Skeletal muscle satellite cell (primary cell): ENCODE data around the gene PUM1.
"Not testable (repeated sequence)": the region's sequence is repeated elsewhere in the genome, so short reads cannot be mapped to it uniquely, and the experiment has no call there.

Experiments
- H3K27me3 ChIP-seq: 2 replicates; pipeline ENCODE4 v1.7.0; 2013; ENCODE audit warnings: low read length; ENCODE audit not compliant: control insufficient read depth, insufficient read depth
- H3K36me3 ChIP-seq: 2 replicates; pipeline ENCODE4 v1.7.0; 2013; ENCODE audit warnings: mild to moderate bottlenecking, control low read depth, low read length; ENCODE audit not compliant: insufficient read depth
- H3K4me1 ChIP-seq: 2 replicates; pipeline ENCODE4 v1.7.0; 2013; ENCODE audit warnings: low read length; ENCODE audit not compliant: control insufficient read depth, insufficient read depth
- H3K4me2 ChIP-seq: 2 replicates; pipeline ENCODE4 v1.7.0; 2013; ENCODE audit warnings: mild to moderate bottlenecking, low read length
- H3K4me3 ChIP-seq: 2 replicates; pipeline ENCODE4 v1.7.0; 2013; ENCODE audit warnings: low read length
- H3K9ac ChIP-seq: 2 replicates; pipeline ENCODE4 v1.7.0; 2013; ENCODE audit warnings: mild to moderate bottlenecking, low read depth, low read length, moderate library complexity
- H3K9me3 ChIP-seq: replicated peaks from 2 replicates; pipeline ENCODE4 v1.7.0; 2013; ENCODE audit warnings: mild to moderate bottlenecking, control low read depth, low read length

Gene PUM1

GRCh38 chr1:31062162-31062866, 3.2 kb downstream of the PUM1 start:
- H3K9ac ChIP-seq, H3K27me3 ChIP-seq, H3K9me3 ChIP-seq, H3K36me3 ChIP-seq: not testable (repeated sequence)
- Histone ChIP-seq H3K4me2 (peak overlapping the region; percentile 85), H3K4me1 (peaks cover 17% of the 10 kb centered on the region), H3K4me3 (peak overlapping the region; percentile 96)

- H3K4me3 ChIP-seq = no peak overlapping the region
- peaks cover 29% of the 10 kb centered on the region for H3K4me1 ChIP-seq
- no peak overlapping the region for H3K4me2 ChIP-seq
- H3K36me3 ChIP-seq = peaks cover 37% of the 10 kb centered on the region
- no peaks in the 10 kb centered on the region for H3K9me3 ChIP-seq
- no peak overlapping the region for H3K9ac ChIP-seq
- no peaks in the 10 kb centered on the region for H3K27me3 ChIP-seq
Observed at GRCh38 chr1:31058012-31058411, 7.5 kb downstream of the PUM1 start.

DNA sequence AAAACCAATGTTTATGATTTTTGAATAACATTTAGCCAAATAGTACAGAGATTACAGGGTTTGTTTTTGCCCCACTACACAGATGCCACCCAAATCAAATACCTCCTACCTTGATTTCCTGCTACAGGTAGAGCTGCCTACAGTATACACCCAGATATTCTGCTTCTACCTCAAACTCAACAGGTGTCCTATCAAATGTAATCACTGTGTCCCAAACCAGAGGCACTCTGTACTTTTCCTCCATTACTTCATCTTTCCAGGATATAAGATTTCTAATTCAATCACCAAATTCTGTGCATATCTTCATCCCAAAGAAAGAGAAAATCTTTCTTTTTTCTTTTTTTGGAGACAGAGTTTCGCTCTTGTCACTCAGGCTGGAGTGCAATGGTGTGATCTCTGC, 9.6 kb downstream of the PUM1 start:
- H3K4me1 ChIP-seq = peaks cover 26% of the 10 kb centered on the region
- H3K9ac ChIP-seq = no peak overlapping the region
- H3K4me2 ChIP-seq = no peak overlapping the region
- no peak overlapping the region for H3K4me3 ChIP-seq
- H3K36me3 ChIP-seq = peaks cover 40% of the 10 kb centered on the region
- no peaks in the 10 kb centered on the region for H3K9me3 ChIP-seq
- no peaks in the 10 kb centered on the region for H3K27me3 ChIP-seq

DNA sequence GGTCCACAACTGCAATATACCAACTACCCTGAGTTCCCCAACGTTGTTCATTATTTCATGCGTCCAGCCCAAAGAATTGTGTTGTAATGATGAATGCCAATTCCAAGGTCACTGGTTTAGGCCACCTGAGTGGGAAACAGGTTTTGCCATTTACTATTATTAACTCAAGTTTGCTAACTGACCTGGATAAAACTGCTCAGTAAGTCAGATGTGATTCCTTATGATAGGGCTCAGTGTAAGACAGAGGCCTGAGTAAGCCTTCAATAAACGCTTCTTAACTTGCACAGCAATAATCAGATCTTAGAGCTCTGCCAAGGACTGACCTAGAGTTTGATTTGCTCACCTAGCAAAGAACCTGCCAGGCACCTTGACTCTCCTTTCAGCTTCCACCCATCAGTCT, 10.0 kb downstream of the PUM1 start:
- Histone ChIP-seq H3K4me2 (no peak overlapping the region), H3K36me3 (peaks cover 40% of the 10 kb centered on the region), H3K4me1 (peaks cover 26% of the 10 kb centered on the region), H3K9ac (no peak overlapping the region), H3K27me3 (no peaks in the 10 kb centered on the region), H3K4me3 (no peak overlapping the region), H3K9me3 (no peaks in the 10 kb centered on the region)

DNA sequence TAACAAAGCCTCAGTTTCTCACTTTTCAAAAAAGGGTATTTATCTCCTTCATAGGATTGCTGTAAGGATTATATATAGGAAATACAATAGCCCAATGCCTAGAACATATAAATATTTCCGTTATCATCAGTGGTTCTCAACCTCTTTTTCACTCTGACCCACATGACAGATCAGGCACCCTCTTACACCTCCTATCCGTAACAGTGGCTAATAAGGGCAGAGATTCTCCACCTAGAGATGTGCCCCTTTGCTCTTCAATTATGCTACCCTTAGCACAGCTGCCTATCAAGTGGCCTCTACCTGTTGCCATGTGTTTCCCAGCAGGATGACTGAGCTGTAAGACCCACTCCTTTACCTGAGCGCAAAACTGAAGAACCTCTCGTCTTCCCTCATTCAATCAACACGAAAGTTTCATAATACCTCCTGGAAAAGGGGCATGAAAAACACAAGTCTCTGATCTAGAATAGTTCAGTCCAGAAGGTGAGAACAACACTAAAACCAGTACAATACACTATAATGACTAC, 10.5 kb downstream of the PUM1 start:
- Histone ChIP-seq H3K4me3 (no peak overlapping the region), H3K9me3 (no peaks in the 10 kb centered on the region), H3K9ac (no peak overlapping the region), H3K27me3 (no peaks in the 10 kb centered on the region), H3K4me1 (peaks cover 26% of the 10 kb centered on the region), H3K36me3 (peaks cover 40% of the 10 kb centered on the region), H3K4me2 (no peak overlapping the region)

- peak overlapping the region; percentile 39 for H3K4me3 ChIP-seq
- no peaks in the 10 kb centered on the region for H3K27me3 ChIP-seq
- peaks cover 38% of the 10 kb centered on the region for H3K36me3 ChIP-seq
- no peaks in the 10 kb centered on the region for H3K9me3 ChIP-seq
- H3K4me1 ChIP-seq = peaks cover 26% of the 10 kb centered on the region
- no peak overlapping the region for H3K9ac ChIP-seq
- peak overlapping the region; percentile 72 for H3K4me2 ChIP-seq
Observed at GRCh38 chr1:31054349-31054748, 11.2 kb downstream of the PUM1 start.

- H3K27me3 ChIP-seq, H3K4me3 ChIP-seq, H3K9me3 ChIP-seq, H3K9ac ChIP-seq, H3K4me2 ChIP-seq: not testable (repeated sequence)
- peaks cover 30% of the 10 kb centered on the region for H3K36me3 ChIP-seq
- H3K4me1 ChIP-seq = peaks cover 26% of the 10 kb centered on the region
Observed at GRCh38 chr1:31052613-31053012, 12.9 kb downstream of the PUM1 start.

DNA sequence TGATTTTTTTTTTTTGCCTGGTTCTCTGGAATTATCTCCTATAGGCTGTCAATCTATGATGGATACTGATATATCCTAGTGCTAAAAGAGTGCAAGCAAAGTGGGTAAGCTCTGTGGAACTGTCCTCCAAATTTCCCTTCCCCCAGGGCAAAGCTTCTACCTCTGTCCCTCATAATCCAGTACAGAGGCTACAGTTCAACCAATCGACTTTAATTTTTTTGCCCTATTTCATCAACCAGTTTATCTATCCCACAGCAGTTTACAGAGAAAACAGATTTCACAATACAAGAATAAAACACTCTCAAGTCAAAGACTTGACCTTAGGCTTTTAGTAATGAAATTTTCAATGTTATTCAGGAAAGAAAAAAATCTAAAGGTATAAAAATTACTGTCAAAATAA, 13.9 kb downstream of the PUM1 start:
- no peaks in the 10 kb centered on the region for H3K9me3 ChIP-seq
- H3K9ac ChIP-seq = no peak overlapping the region
- H3K27me3 ChIP-seq = no peaks in the 10 kb centered on the region
- peaks cover 26% of the 10 kb centered on the region for H3K4me1 ChIP-seq
- no peak overlapping the region for H3K4me2 ChIP-seq
- peaks cover 25% of the 10 kb centered on the region for H3K36me3 ChIP-seq
- H3K4me3 ChIP-seq = no peak overlapping the region

- H3K4me1 ChIP-seq, H3K4me3 ChIP-seq, H3K9ac ChIP-seq, H3K4me2 ChIP-seq, H3K9me3 ChIP-seq, H3K27me3 ChIP-seq: not testable (repeated sequence)
- H3K36me3 ChIP-seq = peaks cover 17% of the 10 kb centered on the region
Observed at GRCh38 chr1:31047507-31047906, 18.0 kb downstream of the PUM1 start.

- Histone ChIP-seq H3K4me3 (no peak overlapping the region), H3K36me3 (peaks cover 27% of the 10 kb centered on the region), H3K27me3 (no peaks in the 10 kb centered on the region), H3K4me2 (no peak overlapping the region), H3K4me1 (peaks cover under 1% of the 10 kb centered on the region), H3K9me3 (no peaks in the 10 kb centered on the region), H3K9ac (no peak overlapping the region)
Observed at GRCh38 chr1:31043631-31044030, 21.9 kb downstream of the PUM1 start.

DNA sequence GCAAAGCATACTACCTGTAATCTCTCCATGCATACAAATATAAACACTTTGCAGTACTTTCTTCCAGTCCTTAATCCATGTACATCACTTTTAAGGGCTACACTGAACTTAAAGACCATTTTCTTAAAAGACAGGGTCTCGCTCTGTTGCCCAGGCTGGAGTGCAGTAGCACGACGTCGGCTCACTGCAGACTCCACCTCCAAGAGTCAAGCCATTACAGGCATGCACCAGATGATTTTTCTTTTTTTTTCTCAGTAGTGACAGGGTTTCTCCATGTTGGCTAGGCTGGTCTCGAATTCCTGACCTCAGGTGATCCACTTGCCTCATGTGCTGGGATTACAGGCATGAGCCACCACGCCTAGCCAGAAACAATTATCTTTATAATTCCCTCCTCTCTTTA, 22.9 kb downstream of the PUM1 start:
- Histone ChIP-seq H3K4me1 (peaks cover 11% of the 10 kb centered on the region), H3K4me3 (no peak overlapping the region), H3K36me3 (peaks cover 27% of the 10 kb centered on the region), H3K27me3 (no peaks in the 10 kb centered on the region), H3K9ac (no peak overlapping the region), H3K9me3 (no peaks in the 10 kb centered on the region), H3K4me2 (no peak overlapping the region)

DNA sequence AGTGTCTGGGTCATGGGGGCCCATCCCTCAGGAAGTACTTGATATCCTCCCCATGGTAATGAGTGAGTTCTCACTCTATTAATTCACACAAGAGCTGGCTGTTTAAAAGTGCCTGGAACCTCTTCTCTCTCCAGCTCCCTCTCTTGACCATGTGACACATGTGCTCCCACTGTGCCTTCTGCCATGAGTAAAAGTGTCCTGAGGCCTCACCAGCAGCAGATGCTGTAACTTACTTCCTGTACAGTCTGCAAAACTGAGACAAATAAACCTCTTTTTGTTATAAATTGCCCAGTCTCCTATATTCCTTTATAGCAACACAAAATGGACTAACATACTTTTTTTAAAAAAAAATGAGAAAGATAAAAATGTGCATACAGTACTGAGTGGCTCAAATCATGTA, 24.0 kb downstream of the PUM1 start:
- peaks cover 19% of the 10 kb centered on the region for H3K4me1 ChIP-seq
- no peak overlapping the region for H3K4me2 ChIP-seq
- H3K36me3 ChIP-seq = peaks cover 27% of the 10 kb centered on the region
- no peaks in the 10 kb centered on the region for H3K27me3 ChIP-seq
- no peak overlapping the region for H3K9ac ChIP-seq
- no peak overlapping the region for H3K4me3 ChIP-seq
- no peaks in the 10 kb centered on the region for H3K9me3 ChIP-seq
